WTC11 (cell line): ENCODE data around the gene OR52E1. TPM values are rescaled to one million over a fixed set of nuclear protein-coding genes. Genes with fewer than 3 reads are reported as not detected.

ENCODE experiments used
- ATAC-seq: fragments of 200-7000 bp; cut with Tn5 transposase; 2 replicates; pipeline ENCODE4 v1.10.0; 2021; ENCODE audit warnings: mild to moderate bottlenecking, moderate library complexity
- CTCF ChIA-PET: fragments of 300-600 bp; sonication (Branson Sonifier 250); formaldehyde crosslinking; loops from one replicate; lab custom pipeline; 2021; ENCODE audit warnings: antibody characterized with exemption; lab: Charles Lee
- POLR2A ChIA-PET: fragments of 350-600 bp; sonication (Branson Sonifier 250); formaldehyde crosslinking; loops from one replicate; lab custom pipeline; 2021; ENCODE audit warnings: antibody characterized with exemption; lab: Charles Lee
- DNase-seq: peaks from one replicate; pipeline ENCODE4 v3.0.0; 2021; ENCODE audit warnings: low spot score
- H3K27ac Mint-ChIP-seq: 2 replicates; pipeline ENCODE4 v1.8.0; 2021; ENCODE audit warnings: mixed read lengths
- H3K27me3 Mint-ChIP-seq: 2 replicates; pipeline ENCODE4 v1.8.0; 2021; ENCODE audit warnings: low read depth, mild to moderate bottlenecking, moderate library complexity, mixed read lengths
- H3K36me3 Mint-ChIP-seq: 2 replicates; pipeline ENCODE4 v1.8.0; 2021; ENCODE audit warnings: mixed read lengths
- H3K4me1 Mint-ChIP-seq: 2 replicates; pipeline ENCODE4 v1.8.0; 2022; ENCODE audit warnings: mixed read lengths
- H3K4me3 Mint-ChIP-seq: 2 replicates; pipeline ENCODE4 v1.8.0; 2021; ENCODE audit warnings: mild to moderate bottlenecking, moderate library complexity, mixed read lengths
- H3K9me3 Mint-ChIP-seq: 2 replicates; pipeline ENCODE4 v1.8.0; 2021; ENCODE audit warnings: mixed read lengths
- ATF3 ChIP-seq: sonication (generic); formaldehyde crosslinking; conservative IDR thresholded peaks from 2 replicates; pipeline ENCODE4 v1.8.1; 2022; ENCODE audit warnings: mild to moderate bottlenecking, missing genetic modification reagents
- E2F4 ChIP-seq: sonication (generic); formaldehyde crosslinking; IDR thresholded peaks from 2 replicates; pipeline ENCODE4 v1.8.1; 2022; ENCODE audit warnings: low read depth, mild to moderate bottlenecking, moderate library complexity, missing genetic modification reagents, borderline replicate concordance
- E2F5 ChIP-seq: sonication (generic); formaldehyde crosslinking; IDR thresholded peaks from 2 replicates; pipeline ENCODE4 v1.8.1; 2022; ENCODE audit warnings: mild to moderate bottlenecking, moderate library complexity, missing genetic modification reagents
- ERG ChIP-seq: fragments of 250-450 bp; sonication (Bioruptor Pico); IDR thresholded peaks from 2 replicates; pipeline ENCODE4 v1.8.0; 2021; ENCODE audit warnings: mild to moderate bottlenecking
- ESRRA ChIP-seq: sonication (generic); formaldehyde crosslinking; IDR thresholded peaks from 2 replicates; pipeline ENCODE4 v1.8.1; 2022; ENCODE audit warnings: mild to moderate bottlenecking, missing genetic modification reagents, borderline replicate concordance
- GABPB1 ChIP-seq: sonication (generic); formaldehyde crosslinking; IDR thresholded peaks from 2 replicates; pipeline ENCODE4 v1.8.1; 2023; ENCODE audit warnings: mild to moderate bottlenecking, missing genetic modification reagents
- GTF2I ChIP-seq: fragments of 250-450 bp; sonication (Bioruptor Pico); conservative IDR thresholded peaks from 2 replicates; pipeline ENCODE4 v1.4.0; 2021; ENCODE audit warnings: mild to moderate bottlenecking
- HMGXB4 ChIP-seq: sonication (generic); formaldehyde crosslinking; IDR thresholded peaks from 2 replicates; pipeline ENCODE4 v1.8.1; 2023; ENCODE audit warnings: mild to moderate bottlenecking, moderate library complexity, missing genetic modification reagents
- IRF1 ChIP-seq: sonication (generic); formaldehyde crosslinking; IDR thresholded peaks from 2 replicates; pipeline ENCODE4 v1.8.0; 2023; ENCODE audit warnings: missing genetic modification reagents
- IRF2 ChIP-seq: sonication (generic); formaldehyde crosslinking; IDR thresholded peaks from 2 replicates; pipeline ENCODE4 v1.8.0; 2022; ENCODE audit warnings: low read depth, missing genetic modification reagents, borderline replicate concordance
- NFYB ChIP-seq: sonication (generic); formaldehyde crosslinking; conservative IDR thresholded peaks from 2 replicates; pipeline ENCODE4 v1.8.0; 2022; ENCODE audit warnings: low read depth, missing genetic modification reagents
- PREB ChIP-seq: sonication (generic); formaldehyde crosslinking; IDR thresholded peaks from 2 replicates; pipeline ENCODE4 v1.8.1; 2022; ENCODE audit warnings: mild to moderate bottlenecking, missing genetic modification reagents, moderate library complexity, borderline replicate concordance
- PRRX2 ChIP-seq: fragments of 250-450 bp; sonication (Bioruptor Pico); IDR thresholded peaks from 2 replicates; pipeline ENCODE4 v1.8.0; 2021; ENCODE audit warnings: mild to moderate bottlenecking
- SMAD3 ChIP-seq: sonication (generic); formaldehyde crosslinking; IDR thresholded peaks from 2 replicates; pipeline ENCODE4 v1.8.0; 2022; ENCODE audit warnings: missing genetic modification reagents, mild to moderate bottlenecking, borderline replicate concordance
- SMAD4 ChIP-seq: sonication (generic); formaldehyde crosslinking; IDR thresholded peaks from 2 replicates; pipeline ENCODE4 v1.8.0; 2022; ENCODE audit warnings: mild to moderate bottlenecking, missing genetic modification reagents
- STAT6 ChIP-seq: sonication (generic); formaldehyde crosslinking; conservative IDR thresholded peaks from 2 replicates; pipeline ENCODE4 v1.8.1; 2023; ENCODE audit warnings: mild to moderate bottlenecking, low read depth, missing genetic modification reagents, moderate library complexity
- ZNF219 ChIP-seq: sonication (generic); formaldehyde crosslinking; IDR thresholded peaks from 2 replicates; pipeline ENCODE4 v1.8.0; 2023; ENCODE audit warnings: missing genetic modification reagents, mild to moderate bottlenecking, borderline replicate concordance
- ZNF396 ChIP-seq: fragments of 250-450 bp; sonication (Bioruptor Pico); IDR thresholded peaks from 2 replicates; pipeline ENCODE4 v1.8.0; 2021; ENCODE audit warnings: mild to moderate bottlenecking, moderate library complexity, borderline replicate concordance
- ZSCAN18 ChIP-seq: fragments of 250-450 bp; sonication (Bioruptor Pico); IDR thresholded peaks from 2 replicates; pipeline ENCODE4 v2.1.2; 2022; ENCODE audit warnings: mild to moderate bottlenecking, moderate library complexity
- total RNA-seq: library from RNA; stranded (reverse); gene quantifications from 3 replicates; pipeline ENCODE4 v1.2.3, GENCODE V29; 2021
- TF ChIP-seq, protein P1 (sequence below): sonication (generic); formaldehyde crosslinking; IDR thresholded peaks from 2 replicates; pipeline ENCODE4 v1.8.1; 2023; ENCODE audit warnings: mild to moderate bottlenecking, missing genetic modification reagents
- TF ChIP-seq, protein P2 (sequence below): fragments of 200-600 bp; IDR thresholded peaks from 2 replicates; pipeline ENCODE4 v1.8.0; 2022; ENCODE audit warnings: antibody characterized with exemption

Gene OR52E1
- total RNA-seq, 1 experiment from 2014 or later: not detected

- no peak for TF ChIP-seq E2F4 (CRISPR knock-in tag)
- TF ChIP-seq NFYB: no peak
- no peak for TF ChIP-seq IRF2
- TF ChIP-seq ZNF396 (CRISPR knock-in tag): no peak
These were observed 27.3 kb upstream of the OR52E1 start (continued) for GRCh38 chr11:5042091-5042490.

GRCh38 chr11:5043380-5043779, 26.0 kb upstream of the OR52E1 start:
- ChIA-PET CTCF (no interaction called here), POLR2A (no interaction called here)
- Mint-ChIP-seq H3K4me1 (peaks cover 9% of the 10 kb centered on the region), H3K27ac (no peak overlapping the region), H3K27me3 (no peaks in the 10 kb centered on the region), H3K4me3 (no peak overlapping the region), H3K36me3 (no peaks in the 10 kb centered on the region), H3K9me3 (no peaks in the 10 kb centered on the region)
- ATAC-seq: no peak
- DNase-seq: no peak
- no peak for TF ChIP-seq PREB (CRISPR knock-in tag)
- no peak for TF ChIP-seq E2F5 (CRISPR knock-in tag)
- no peak for TF ChIP-seq GABPB1
- TF ChIP-seq ERG (CRISPR knock-in tag): no peak
- no peak for TF ChIP-seq PRRX2
- no peak for TF ChIP-seq ZSCAN18 (CRISPR knock-in tag)
- TF ChIP-seq, protein P1, sequence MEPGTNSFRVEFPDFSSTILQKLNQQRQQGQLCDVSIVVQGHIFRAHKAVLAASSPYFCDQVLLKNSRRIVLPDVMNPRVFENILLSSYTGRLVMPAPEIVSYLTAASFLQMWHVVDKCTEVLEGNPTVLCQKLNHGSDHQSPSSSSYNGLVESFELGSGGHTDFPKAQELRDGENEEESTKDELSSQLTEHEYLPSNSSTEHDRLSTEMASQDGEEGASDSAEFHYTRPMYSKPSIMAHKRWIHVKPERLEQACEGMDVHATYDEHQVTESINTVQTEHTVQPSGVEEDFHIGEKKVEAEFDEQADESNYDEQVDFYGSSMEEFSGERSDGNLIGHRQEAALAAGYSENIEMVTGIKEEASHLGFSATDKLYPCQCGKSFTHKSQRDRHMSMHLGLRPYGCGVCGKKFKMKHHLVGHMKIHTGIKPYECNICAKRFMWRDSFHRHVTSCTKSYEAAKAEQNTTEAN (CRISPR knock-in tag): no peak
- no peak for TF ChIP-seq GTF2I (CRISPR knock-in tag)
- no peak for TF ChIP-seq SMAD4 (CRISPR knock-in tag)
- no peak for TF ChIP-seq SMAD3 (CRISPR knock-in tag)
- no peak for TF ChIP-seq STAT6
- no peak for TF ChIP-seq ESRRA (CRISPR knock-in tag)
- no peak for TF ChIP-seq ATF3 (CRISPR knock-in tag)
- TF ChIP-seq ZNF219 (CRISPR knock-in tag): no peak
- no peak for TF ChIP-seq HMGXB4 (CRISPR knock-in tag)
- no peak for TF ChIP-seq IRF1
- TF ChIP-seq, protein P2, sequence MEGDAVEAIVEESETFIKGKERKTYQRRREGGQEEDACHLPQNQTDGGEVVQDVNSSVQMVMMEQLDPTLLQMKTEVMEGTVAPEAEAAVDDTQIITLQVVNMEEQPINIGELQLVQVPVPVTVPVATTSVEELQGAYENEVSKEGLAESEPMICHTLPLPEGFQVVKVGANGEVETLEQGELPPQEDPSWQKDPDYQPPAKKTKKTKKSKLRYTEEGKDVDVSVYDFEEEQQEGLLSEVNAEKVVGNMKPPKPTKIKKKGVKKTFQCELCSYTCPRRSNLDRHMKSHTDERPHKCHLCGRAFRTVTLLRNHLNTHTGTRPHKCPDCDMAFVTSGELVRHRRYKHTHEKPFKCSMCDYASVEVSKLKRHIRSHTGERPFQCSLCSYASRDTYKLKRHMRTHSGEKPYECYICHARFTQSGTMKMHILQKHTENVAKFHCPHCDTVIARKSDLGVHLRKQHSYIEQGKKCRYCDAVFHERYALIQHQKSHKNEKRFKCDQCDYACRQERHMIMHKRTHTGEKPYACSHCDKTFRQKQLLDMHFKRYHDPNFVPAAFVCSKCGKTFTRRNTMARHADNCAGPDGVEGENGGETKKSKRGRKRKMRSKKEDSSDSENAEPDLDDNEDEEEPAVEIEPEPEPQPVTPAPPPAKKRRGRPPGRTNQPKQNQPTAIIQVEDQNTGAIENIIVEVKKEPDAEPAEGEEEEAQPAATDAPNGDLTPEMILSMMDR: no peak
